CD4-positive, alpha-beta T cell treated with Interferon alpha-2 for 1 hour (primary cell): Measurements from ENCODE around the gene NDUFAF8.

Source experiments
- DNase-seq, 2 donors: peaks; one replicate each; pipeline ENCODE4 v3.0.0-alpha.2; 2020 to 2022

NDUFAF8 gene

DNA sequence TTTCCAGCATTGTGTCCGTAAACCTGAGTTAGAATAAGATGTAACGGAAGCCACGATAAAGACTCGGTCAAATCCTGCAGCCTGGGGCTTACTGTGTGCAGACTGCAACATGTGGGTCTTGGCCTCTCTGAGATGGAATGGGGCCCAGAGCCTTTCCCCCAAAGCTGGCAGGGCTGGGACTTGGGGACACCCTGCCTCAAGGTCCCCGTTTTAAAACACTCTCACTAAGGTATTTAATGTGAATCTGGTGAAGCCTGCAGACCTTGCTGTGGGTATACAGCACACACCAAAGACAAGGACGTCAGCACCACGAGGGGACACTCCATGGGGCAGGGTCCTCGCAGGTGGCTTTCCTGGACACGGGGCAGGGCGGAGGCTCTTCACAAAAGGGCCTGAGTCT, 2.1 kb downstream of the NDUFAF8 start:
- no peak for DNase-seq

DNA sequence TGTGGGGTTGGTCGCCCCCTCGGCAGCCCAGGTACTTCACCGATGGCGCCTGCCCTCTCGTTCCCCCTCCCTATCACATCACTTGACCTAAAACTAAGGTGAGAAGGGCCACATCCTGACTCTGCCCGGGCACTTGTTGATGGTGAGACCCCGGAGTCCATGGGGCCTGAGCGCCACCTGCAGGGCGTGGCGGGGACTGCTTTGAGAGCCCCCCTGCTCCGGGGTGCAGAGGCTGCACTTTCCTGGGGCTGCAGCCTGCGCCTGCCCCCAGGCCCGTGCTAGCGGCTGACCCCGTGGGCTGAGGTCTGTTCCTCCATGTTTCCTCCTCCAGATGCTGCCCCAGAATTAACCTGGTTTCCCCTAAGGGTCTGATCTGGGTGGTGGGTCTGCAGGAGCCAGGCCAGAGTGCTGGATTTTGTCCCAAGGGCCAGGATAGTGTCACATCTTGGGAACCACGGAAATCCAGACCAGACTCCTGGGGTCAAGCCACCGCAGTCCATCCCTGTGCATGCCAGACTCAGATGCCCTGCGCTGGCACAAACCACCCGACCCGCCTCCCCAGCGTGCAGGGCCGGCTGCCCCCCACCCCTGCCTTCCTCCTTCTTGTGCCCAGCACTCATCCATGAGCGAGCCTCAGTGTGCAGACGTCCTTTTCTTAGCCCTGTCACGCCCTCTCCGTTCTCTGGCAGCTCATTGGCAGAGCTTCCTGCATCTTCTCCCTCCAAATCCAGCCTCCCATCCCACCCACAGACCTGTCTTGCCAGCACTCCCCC, 2.7 kb downstream of the NDUFAF8 start:
- DNase-seq, result peak; percentile 55 to 65

DNA sequence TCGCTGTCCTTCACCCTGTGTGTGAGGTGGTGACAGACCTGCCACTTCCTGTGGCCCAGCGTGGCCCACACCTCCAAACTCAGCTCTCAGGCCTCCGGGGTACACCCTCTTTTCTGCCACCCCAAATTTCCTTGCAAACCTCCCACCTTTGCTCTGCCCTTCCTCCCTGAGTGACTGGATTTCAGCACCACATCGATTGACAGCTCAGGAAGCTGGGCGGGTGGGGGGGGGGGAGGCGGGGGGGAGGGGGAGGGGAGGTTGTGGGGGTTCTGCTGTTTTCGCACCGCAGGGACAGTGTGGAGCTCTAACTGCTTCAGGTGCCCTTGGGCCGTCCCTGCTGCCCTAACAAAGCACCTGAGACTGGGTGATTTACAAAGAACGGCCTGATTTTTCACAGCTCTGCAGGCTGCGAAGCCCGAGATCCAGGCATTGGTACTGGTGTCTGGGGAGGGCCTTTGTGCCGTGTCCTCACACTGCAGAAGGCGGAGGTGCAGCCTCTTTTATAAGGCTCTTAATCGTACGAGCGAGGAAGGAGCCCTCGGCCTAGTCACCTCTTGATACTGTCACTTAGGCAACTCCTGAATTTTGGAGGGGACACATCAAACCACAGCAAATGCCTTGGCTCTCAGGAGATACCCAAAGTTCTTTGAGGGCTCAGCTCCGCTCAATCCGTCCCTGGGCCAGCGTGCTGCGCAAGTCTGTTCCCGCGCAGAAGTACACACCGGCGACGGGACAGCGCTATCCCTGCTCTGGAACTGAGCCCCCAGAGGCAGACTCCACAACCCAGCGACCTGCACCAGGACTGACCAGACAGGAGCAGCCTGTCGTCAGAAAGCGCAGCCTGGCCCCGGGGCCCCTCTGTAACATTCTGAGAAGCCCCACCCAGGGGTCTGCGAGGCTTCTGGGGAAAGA, 3.6 kb downstream of the NDUFAF8 start:
- no peak for DNase-seq

DNA sequence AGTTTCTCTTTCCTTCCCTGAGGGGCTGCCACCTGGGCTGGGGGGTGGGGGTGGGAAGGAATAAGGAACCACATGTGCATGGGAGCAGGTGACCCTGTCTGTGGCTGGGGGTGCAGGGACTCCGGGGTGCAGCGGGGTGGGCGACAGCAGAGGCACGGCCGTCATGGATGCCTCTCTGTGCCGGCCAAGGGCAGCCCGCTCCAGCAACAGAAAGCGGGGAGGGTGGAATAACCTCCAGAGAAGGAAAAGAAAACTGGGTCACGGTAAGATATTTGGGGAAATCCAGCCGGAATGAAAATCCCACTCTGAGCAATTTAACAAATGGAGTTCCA, 4.2 kb downstream of the NDUFAF8 start:
- no peak for DNase-seq

DNA sequence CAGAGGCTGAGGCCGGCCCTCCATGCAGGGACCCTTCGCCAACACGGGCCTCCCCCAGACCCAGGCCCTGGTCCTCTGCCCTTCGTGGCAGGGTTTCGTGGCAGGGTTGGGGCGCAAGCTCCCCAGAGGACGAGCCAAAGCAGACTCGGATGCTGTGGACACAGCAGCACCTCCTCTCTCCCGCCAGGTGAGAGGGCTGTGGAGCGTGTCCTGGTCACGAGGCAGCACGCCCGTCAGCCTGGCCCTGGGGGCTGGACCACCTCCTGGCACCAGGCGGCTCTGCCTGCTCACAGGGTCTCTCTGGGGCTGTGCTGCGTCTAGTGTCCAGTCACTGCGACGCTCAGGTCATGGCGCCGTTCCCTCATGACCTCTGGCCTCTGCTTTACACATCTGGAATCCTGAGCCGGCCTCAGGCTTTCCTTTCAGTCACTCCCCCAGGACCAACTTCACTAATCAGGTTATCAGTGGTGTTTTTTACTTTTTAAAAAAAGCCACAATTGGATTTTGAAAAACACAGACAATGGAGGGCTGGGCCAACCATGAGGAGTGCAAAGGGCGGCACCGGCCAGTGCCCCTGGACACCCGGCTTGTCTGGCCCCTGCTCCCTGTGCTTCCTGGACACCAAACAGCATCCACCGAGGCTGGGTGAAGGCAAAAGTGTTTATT, 5.4 kb downstream of the NDUFAF8 start:
- DNase-seq, result no peak

- DNase-seq, result no peak
Measured at GRCh38 chr17:81245024-81245664, 6.0 kb downstream of the NDUFAF8 start.

- DNase-seq, result no peak
Measured at GRCh38 chr17:81245665-81246342, 6.7 kb downstream of the NDUFAF8 start.

DNA sequence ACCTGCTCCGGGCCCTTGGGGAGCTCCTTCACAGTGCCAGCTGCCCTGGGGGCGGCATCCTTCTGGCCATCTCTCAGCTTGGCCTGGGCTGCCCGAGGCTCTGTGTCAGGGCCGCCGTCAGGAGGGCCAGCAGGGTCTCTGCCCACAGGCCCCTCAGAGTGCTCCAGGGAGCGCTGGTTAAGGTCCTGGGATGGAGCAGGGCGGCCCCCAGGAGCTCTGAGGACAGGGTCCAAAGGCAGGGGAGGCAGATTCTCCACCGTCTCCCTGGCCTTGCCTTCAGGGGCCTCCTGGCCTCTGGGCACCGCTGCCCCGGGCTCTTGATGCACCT, 7.2 kb downstream of the NDUFAF8 start:
- no peak for DNase-seq

- no peak for DNase-seq
Measured at GRCh38 chr17:81246679-81247338, 7.7 kb downstream of the NDUFAF8 start.

DNA sequence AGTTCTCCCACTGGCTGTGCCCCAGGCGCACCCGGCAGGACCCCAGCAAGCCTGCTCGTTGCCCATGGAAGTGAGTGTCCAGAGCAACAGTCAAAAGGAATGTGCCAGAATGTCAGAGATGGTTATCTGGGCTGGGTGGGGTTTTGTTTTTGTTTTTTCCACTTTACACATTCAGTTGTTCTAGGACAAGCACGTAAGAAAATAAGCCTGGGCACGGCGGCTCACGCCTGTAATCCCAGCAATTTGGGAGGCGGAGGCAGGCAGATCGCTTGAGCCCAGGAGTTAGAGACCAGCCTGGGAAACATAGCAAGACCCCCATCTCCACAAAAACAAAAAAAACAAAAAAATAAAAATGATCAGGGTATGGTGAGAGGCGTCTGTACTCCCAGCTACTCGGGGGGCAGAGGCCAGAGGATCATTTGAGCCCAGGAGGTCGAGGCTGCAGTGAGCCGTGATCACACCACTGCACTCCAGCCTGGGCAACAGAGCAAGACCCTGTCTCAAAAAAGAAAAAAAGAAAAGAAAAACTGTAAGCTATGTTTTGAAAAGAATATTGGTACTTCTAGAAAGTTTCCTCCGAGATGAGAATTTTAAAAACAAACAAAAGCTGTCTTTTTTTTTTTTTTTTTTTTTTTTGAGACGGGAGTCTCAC, 8.3 kb downstream of the NDUFAF8 start:
- DNase-seq, result no peak

GRCh38 chr17:81248649-81249048, 9.5 kb downstream of the NDUFAF8 start:
- DNase-seq, result no peak

DNA sequence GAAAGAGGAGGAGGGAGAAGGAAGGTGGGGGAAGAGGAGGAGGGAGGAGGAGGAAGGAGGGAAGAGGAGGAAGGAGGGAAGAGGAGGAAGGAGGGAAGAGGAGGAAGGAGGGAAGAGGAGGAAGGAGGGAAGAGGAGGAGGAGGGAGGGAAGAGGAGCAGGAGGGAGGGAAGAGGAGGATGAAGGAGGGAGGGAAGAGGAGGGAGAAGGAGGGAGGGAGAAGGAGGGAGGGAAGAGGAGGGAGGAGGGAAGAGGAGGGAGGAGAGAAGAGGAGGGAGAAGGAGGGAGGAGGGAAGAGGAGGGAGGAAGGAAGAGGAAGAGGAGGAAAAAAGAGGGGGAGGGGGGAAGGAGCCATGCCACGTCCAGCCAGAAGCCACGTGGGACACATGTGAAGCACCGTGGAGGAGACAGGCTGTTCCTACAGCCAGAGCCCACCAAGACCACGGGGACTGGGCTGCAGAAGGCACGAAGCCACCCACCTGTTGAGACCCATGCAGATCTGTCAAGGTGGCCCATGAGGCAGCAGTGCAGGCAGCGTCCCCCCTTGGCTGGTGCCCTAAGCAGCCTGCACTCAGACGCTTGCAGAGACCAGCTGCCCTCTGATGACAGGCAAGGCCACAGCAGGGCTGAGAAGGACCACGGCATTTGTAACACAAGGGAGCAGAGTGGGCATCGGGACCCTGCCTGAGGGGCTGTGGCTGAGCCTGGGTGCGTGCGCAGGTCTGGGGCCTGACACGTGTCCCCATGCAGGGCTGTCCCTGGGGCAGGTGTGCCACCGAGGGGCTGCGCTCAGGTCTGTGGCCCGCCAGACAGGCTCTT, 10.3 kb downstream of the NDUFAF8 start:
- no peak for DNase-seq

- DNase-seq, result no peak
Measured at GRCh38 chr17:81250286-81251093, 11.4 kb downstream of the NDUFAF8 start.

- no peak for DNase-seq
Measured at GRCh38 chr17:81251094-81251708, 12.1 kb downstream of the NDUFAF8 start.

- no peak for DNase-seq
Measured at GRCh38 chr17:81251709-81252301, 12.7 kb downstream of the NDUFAF8 start.

DNA sequence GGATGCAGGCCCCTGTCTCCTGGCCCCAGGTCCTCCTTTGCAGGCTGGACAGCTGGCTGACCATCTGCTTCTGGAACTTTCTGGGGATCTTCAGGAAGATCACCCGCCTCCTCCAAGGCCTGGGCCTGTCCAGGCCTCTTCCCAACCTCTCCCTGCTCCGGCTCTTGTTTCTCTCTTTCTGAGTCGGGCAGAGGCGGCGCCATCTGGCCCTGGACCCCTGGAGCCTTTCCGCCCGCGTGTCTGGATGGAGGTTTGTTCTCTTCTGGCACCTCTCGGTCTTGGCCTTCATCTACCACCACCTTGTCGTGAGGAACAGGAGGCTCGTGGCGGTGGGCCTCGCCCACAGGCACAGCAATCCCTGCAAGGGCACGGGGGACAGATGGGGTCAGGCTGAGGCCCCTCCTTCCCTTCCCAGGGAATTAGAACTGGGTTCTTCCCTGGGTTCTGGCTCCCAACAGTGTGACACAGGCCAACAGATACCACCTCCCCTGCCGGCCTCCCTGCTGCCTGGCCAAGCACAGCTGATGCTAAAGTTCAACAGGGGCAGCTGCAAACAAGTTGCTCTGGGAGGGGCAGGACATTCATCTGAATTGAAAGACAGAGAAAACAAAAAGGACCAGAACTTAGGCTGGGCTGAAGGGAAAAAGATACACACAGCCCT, 13.3 kb downstream of the NDUFAF8 start:
- no peak for DNase-seq

- no peak for DNase-seq
Measured at GRCh38 chr17:81252987-81253329, 13.8 kb downstream of the NDUFAF8 start.

GRCh38 chr17:81253358-81254131, 14.4 kb downstream of the NDUFAF8 start:
- DNase-seq, result peak; percentile 61 to 73
